ENCODE data around the gene NEU4.
"Not testable (repeated sequence)": the region's sequence is repeated elsewhere in the genome, so short reads cannot be mapped to it uniquely, and the experiment has no call there.

The NEU4 gene

GRCh38 chr2:241799522-241800197 is 9.3 kb upstream of the NEU4 start:
- DNase-seq = no peak

- not testable (repeated sequence) for DNase-seq
These were observed 8.6 kb upstream of the NEU4 start for GRCh38 chr2:241800198-241800903.

GRCh38 chr2:241801611-241802420 is 7.2 kb upstream of the NEU4 start:
- DNase-seq = no peak

- no peak for DNase-seq
These were observed 6.3 kb upstream of the NEU4 start for GRCh38 chr2:241802421-241803318.

DNA sequence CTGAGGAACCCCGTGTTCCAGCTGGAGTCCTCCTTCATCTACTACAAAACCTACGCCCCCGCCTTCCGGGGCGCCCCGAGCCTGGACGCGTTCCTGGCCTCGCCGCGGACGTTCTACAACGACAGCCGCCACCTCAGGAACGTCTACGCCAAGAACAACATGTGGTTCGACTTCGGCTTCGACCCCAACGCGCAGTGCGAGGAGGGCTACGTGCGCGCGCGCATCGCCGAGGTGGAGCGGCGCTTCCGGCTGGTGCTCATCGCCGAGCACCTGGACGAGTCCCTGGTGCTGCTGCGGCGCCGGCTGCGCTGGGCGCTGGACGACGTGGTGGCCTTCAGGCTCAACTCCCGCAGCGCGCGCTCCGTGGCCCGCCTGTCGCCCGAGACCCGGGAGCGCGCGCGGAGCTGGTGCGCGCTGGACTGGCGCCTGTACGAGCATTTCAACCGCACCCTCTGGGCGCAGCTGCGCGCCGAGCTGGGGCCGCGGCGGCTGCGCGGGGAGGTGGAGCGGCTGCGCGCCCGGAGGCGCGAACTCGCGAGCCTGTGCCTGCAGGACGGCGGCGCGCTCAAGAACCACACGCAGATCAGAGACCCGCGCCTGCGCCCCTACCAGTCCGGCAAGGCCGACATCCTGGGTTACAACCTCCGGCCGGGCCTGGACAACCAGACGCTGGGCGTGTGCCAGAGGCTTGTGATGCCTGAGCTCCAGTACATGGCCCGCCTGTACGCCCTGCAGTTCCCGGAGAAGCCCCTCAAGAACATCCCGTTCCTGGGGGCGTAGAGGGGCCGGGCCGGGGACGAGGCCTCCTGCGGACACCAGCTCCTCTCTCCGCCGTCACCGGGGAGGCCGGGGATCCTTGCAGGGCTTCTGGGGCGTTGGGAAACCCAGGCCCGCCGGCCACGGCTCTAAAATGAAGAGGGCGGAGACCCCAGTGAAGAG is 5.3 kb upstream of the NEU4 start:
- peak; percentile 60 for DNase-seq

DNA sequence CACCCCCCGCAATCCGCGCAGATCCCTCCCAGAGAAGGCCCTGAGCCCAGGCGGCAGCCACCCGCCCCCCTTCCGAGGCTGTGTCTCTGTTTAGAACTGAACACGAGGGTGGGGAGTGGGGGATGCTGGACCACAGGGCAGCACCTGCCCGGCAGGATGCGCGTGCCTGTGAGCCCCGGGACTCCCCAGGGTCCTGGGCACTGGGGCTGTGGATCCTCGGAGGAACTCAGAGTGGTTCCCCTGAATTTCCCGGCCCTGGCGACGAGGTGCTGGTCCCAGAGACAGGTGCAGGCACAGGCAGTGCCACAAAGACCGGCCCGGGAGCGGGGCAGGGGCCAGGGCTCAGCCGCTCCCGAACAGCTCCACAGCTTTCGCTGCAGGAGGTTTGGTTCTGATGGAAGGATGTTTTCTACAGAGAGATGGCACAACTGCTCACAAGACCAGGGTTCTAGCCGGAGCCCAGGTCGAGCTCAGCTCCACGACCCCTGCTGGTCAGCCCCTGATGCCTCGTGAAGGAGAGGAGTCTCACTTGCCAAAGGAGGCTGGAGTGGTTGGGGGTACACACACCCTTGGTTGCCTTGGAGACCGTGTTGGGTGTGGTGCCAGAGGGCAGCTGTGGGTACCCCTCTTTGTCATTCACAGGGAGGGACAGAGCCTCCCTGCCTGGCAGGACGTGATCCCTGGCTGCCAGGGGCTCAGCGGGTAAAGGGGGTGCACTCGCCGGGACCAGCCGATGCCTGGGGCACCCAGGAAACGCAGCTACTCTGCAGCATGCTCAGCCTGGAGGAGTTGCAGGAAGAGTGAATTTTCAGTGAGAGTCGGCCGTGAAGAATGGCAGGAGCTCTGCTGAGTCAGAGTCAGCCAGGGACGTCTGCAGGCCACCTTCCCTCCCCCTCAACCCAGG is 4.4 kb upstream of the NEU4 start:
- DNase-seq = peak; percentile 34

GRCh38 chr2:241806217-241806616 is 2.8 kb upstream of the NEU4 start:
- not testable (repeated sequence) for DNase-seq

GRCh38 chr2:241808051-241808720 is 807 bp upstream of the NEU4 start:
- DNase-seq = no peak

DNA sequence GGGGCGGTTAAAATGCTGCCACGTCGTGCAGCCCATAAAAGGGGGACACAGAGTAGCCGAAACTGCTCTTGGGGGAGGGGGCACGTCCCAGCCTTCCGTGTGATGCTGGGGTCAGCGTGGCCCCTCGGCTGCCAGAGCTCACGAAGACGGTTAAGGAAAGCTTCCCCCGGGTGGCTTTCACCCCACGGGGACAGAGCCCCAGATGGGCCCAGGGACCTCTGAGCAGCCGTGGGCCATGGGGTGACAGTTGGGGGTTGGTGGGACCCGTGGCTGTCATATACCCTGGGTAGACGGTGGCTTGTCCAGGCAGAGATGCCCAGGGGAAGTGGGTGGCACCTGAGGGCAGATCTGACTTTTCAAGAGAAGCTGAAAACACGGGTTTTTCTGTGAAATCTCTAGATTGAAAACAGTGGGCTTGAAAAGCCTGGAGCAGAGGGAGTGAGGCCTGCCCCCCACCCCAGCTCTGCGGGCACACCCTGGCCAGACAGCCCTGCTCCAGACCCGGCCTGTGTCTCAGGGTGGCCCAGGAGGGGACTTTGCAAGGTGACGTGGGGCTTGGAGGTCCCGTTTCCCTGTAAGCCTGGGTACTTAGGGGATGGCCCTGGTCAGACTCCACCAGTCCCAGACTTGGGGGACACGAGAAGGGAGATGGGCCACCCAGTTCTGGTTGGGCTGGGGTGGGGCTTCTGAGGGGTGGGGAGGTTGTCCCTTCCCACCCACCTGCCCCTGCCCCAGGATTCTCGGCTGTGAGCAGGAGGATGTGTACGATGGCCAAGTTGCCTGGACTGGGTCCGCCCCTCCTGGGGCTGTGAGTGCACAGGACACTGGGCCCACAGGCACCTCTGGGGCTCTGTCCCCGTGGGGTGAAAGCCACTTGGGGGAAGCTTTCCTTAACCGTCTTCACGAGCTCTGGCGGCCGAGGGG is 652 bp downstream of the NEU4 start:
- DNase-seq = no peak

- no peak for DNase-seq
These were observed 1.6 kb downstream of the NEU4 start for GRCh38 chr2:241810307-241811200.

DNA sequence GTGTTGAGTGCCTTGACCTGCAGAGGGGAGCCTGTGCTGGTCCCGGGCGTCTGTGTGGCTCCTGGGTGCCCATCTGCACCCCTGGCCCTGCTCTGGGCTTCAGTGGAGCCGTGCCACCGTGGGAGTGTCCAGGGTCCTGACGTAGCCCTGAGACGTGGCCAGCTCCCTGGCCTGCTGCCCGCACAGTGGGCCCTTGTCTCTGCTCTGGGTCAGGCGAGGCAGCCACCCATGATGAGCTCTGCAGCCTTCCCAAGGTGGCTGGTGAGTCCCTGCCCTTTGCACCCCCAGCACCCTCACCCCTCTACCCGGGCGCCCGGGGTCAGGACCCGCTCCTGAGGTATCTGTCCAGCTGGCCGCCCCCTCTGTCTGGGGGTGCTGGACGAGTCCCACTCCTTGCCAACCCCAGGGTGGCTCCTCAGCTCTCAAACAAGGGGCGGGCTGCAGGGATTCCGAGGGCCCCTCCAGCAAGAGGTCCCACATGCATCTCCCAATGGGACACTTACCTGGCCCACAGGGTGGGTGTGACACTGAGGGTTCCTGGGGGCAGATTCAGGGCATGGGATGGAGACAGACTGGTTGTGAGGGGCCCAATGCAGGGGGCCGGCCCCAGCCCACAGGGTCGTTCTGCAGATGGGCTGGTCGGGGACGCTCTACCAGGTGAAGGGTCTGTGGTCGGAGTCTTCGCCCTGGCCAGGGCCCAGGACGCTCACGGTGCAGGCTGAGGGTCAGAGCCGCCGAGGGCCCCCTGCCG is 2.4 kb downstream of the NEU4 start:
- DNase-seq = no peak

- DNase-seq = no peak
These were observed 3.1 kb downstream of the NEU4 start for GRCh38 chr2:241811952-241812729.

GRCh38 chr2:241812730-241813643 is 4.0 kb downstream of the NEU4 start:
- DNase-seq = no peak

DNA sequence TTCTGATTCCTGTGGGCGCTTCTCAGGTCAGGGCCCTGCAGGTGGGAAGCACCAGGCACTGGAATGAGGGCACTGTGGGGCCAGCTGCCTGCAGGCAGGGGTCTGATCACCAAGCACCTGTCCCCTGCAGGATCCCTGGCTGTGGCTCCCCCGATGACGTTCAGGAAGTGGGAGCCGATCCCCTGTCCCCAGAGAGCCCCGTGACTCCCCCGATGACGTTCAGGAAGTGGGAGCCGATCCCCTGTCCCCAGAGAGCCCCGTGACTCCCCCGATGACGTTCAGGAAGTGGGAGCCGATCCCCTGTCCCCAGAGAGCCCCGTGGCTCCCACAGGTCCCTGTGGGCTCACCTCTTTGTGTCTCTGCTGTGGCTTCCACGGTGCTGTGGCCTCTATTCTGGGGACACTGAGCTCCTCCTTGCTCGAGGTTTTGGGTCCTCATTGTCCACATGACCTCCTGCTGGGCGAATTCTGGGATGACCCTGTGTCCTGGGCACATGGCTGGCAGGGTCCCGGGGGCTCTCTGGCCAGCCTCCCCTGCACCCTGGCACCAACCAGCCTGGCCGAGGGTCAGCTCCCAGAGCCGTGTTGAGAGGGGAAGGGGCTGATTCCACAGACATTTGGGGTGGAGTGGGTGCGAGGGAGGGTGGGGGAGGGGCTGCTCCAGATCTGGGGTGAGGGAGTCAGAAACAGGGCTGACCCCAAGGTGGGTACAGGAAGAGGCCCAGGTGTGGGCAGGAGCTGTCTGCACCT is 4.8 kb downstream of the NEU4 start:
- DNase-seq = peak; percentile 54

All from CD4-positive, alpha-beta T cell treated with Interleukin-21 for 1 hour (primary cell).